ENCODE data around the gene KRT78.
"Not testable (repeated sequence)": the region's sequence is repeated elsewhere in the genome, so short reads cannot be mapped to it uniquely, and the experiment has no call there.

Gene KRT78

DNA sequence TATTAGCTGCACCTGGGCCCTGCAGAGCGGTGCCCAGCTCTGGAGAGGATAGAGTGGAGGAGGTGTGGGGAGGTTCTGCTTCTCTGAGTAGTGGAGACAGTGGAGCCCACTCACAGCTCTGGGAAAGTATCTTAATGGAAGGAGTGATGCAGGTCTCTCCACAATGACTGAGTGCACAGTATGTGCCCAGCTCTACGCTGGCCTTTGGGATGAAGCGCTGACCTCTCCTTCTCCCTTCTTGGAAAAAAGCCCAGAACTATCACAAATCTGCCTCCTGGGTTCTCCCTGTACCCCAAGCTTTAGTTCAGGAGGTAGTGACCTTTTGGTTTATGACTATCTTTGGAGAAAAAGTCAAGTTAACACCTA is 52.4 kb downstream of the KRT78 start:
- H3K9me3 ChIP-seq: no peaks in the 10 kb centered on the region
- DNase-seq: no peak
- no peaks in the 10 kb centered on the region for H3K4me1 ChIP-seq
- H3K27me3 ChIP-seq: peaks cover 7% of the 10 kb centered on the region; the same call in 1 of the 2 replicates
- H3K4me3 ChIP-seq (ENCODE audit: low read depth, low read length): no peak overlapping the region
- TF ChIP-seq, protein P1, sequence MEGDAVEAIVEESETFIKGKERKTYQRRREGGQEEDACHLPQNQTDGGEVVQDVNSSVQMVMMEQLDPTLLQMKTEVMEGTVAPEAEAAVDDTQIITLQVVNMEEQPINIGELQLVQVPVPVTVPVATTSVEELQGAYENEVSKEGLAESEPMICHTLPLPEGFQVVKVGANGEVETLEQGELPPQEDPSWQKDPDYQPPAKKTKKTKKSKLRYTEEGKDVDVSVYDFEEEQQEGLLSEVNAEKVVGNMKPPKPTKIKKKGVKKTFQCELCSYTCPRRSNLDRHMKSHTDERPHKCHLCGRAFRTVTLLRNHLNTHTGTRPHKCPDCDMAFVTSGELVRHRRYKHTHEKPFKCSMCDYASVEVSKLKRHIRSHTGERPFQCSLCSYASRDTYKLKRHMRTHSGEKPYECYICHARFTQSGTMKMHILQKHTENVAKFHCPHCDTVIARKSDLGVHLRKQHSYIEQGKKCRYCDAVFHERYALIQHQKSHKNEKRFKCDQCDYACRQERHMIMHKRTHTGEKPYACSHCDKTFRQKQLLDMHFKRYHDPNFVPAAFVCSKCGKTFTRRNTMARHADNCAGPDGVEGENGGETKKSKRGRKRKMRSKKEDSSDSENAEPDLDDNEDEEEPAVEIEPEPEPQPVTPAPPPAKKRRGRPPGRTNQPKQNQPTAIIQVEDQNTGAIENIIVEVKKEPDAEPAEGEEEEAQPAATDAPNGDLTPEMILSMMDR (IDR thresholded peaks at IDR 0.05; ENCODE audit: low read depth, low read length): no peak
- no peaks in the 10 kb centered on the region for H3K36me3 ChIP-seq

DNA sequence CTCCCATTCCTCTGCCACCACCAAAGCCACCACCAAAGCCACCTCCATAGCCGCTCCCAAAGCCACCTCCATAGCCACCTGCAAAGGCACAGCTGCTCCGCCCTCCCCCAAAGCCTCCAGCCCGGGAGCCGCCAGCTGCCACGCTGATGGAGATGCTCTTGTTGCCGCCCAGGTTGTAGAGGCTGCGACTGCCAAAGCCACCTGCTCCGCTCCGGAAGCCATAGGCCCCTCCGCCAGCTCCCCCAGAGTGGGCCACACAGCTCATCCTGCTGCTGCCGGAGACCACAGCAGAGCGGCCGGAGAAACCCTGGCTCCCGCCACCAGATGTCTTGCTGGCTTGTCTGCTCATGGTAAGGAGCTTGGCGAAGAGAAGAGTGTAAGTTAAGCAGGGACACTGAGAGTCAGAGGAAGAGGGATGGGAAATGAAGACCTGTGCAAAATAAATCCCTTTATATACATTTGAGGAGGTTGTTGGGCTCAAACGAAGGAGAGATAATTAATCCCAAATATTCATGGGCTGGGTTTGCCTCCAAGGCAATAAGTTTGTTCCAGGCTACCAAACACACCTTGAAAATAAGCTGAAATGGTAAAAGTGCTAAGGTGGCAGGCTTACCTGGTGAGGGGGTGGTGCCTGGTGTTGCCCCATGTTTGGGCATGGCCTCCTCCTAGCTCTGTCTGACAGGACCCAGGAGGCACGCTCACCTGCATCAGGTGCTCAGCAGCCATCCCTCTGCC is 52.9 kb downstream of the KRT78 start, which contains the start of gene KRT3:
Gene KRT3, minus strand, starts transcription at position 424 of the 735 bp plus-strand sequence. Its CDS starts 75 bp downstream, at position 349.
- Histone ChIP-seq H3K27me3 (peaks cover 7% of the 10 kb centered on the region; the same call in 1 of the 2 replicates), H3K4me3 (ENCODE audit: low read depth, low read length) (no peak within 1 kb of the TSS), H3K4me1 (no peaks in the 10 kb centered on the region), H3K9me3 (no peaks in the 10 kb centered on the region), H3K36me3 (no peaks in the 10 kb centered on the region)
- TF ChIP-seq, protein P1 (IDR thresholded peaks at IDR 0.05; ENCODE audit: low read depth, low read length): no peak
- DNase-seq: no peak

DNA sequence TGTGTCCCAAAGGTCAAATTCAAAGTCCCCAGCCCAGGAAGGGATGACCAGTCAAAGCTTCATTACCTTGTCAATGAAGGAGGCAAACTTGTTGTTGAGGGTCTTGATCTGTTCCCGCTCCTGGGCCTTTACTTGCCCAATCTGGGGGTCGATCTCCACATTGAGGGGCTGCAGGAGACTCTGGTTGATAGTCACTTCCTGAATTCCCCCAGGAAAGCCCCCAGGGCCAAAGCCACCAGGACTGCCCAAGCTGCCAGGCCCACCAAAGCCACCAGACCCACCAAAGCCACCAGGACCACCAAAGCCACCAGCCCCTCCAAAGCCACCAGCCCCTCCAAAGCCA is 53.5 kb downstream of the KRT78 start:
- not testable (repeated sequence) for H3K27me3 ChIP-seq; H3K36me3 ChIP-seq; H3K4me3 ChIP-seq (ENCODE audit: low read depth, low read length); H3K9me3 ChIP-seq; H3K4me1 ChIP-seq; DNase-seq

DNA sequence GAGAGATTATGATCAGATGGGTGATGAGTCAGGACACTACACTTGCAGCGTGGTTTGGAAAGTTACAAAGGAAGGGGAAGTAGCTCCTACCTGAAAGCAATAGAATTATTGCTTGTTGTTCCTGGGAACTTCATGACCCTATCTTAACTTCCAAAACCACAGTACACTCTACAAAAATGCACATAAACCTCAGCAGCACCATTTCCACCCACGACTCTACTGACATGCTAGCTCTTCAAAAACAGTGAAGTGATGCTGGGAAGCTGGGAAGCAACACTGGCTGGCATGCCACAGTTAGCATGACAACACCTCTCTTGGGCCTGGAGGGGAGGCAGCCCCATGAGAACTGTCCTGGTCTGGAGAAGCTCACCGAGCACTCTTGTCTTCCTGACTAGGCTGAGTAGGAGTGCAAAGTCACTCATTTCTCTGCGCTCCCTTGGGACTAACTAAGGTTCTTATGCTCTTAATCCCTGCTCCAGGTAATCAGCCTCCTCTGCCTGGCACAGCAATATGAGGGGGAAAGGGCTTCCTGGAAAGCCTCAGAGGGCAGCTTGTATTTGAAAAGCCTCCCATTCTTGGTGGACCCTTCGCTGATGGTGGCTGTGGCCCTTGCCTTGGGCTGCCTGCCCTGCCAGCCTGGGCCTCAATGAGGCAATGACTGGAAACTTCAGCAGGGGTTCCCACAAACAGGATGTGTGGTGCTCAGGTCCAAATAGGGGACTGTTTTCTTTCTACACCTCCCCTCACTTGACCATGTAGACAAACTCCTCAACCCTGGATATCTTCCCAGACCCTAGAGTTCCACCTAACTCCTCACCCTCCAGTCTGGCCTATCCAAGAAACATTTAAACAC is 54.1 kb downstream of the KRT78 start:
- no peaks in the 10 kb centered on the region for H3K36me3 ChIP-seq
- peaks cover 7% of the 10 kb centered on the region; the same call in 1 of the 2 replicates for H3K27me3 ChIP-seq
- no peak for DNase-seq
- TF ChIP-seq, protein P1 (IDR thresholded peaks at IDR 0.05; ENCODE audit: low read depth, low read length): no peak
- no peak overlapping the region for H3K4me3 ChIP-seq (ENCODE audit: low read depth, low read length)
- no peaks in the 10 kb centered on the region for H3K9me3 ChIP-seq
- no peaks in the 10 kb centered on the region for H3K4me1 ChIP-seq

DNA sequence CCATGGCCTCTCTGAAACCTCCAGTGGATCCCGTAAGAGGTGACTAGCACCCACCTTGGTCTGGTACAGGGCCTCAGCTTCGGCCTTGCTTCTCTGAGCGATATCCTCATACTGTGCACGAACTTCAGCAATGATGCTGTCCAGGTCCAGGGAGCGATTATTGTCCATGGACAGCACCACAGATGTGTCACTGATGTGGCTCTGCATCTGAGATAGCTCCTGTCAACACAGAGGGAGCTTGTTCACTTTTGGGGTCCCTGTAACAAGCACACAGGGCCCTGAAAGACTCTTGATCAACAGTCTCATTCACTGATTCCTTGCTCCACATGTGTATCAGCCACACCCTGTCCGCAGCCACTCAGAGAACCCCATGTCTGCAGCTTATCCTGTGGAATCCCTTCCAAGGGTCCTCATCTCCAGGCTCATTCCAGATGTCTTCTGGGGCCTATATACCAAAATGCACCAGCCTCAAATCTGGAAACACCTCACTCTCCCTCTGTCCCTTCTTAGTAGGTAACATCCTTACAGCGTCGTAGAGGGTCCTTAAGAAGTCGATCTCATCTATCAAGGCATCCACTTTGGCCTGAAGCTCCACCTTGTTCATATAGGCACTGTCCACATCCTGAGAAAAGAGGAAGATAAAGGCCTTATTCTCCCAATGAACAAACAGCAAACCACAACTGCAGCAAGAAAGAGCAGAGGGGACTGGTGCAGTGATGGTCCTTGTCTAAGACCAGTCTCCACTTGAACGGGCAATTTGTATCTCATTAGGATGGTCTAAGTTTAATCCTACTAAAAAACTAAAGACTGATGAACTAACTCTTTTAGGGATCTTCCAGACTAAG is 56.4 kb downstream of the KRT78 start:
- Histone ChIP-seq H3K27me3 (peaks cover 7% of the 10 kb centered on the region; the same call in 1 of the 2 replicates), H3K9me3 (no peaks in the 10 kb centered on the region), H3K4me3 (ENCODE audit: low read depth, low read length) (no peak overlapping the region), H3K36me3 (no peaks in the 10 kb centered on the region), H3K4me1 (no peaks in the 10 kb centered on the region)
- DNase-seq: no peak
- TF ChIP-seq, protein P1 (IDR thresholded peaks at IDR 0.05; ENCODE audit: low read depth, low read length): no peak
